Esophagus muscularis mucosa (tissue), 4 donors: ENCODE results near the gene CHCHD6.

ENCODE experiments used
- CTCF ChIP-seq, 3 experiments: fragments of 200-600 bp in 2 of 3; fragments of 450-650 bp in 1 of 3; sonication (generic) in 2 of 3; IDR thresholded peaks; one replicate each; pipeline ENCODE4 v1.5.1; 2017 to 2019; ENCODE audit warnings: antibody characterized with exemption in 3 of 3, mild to moderate bottlenecking in 2 of 3, moderate library complexity in 1 of 3
- EP300 ChIP-seq: sonication (generic); formaldehyde crosslinking; IDR thresholded peaks from one replicate; pipeline ENCODE4 v1.6.1; 2017; ENCODE audit warnings: antibody characterized with exemption
- POLR2A ChIP-seq: fragments of 450-650 bp; IDR thresholded peaks from one replicate; pipeline ENCODE4 v1.6.1; 2017; ENCODE audit warnings: antibody characterized with exemption, moderate library complexity, mild to moderate bottlenecking, low read depth
- POLR2AphosphoS5 ChIP-seq, 2 donors: sonication (generic); formaldehyde crosslinking; IDR thresholded peaks; one replicate each; pipeline ENCODE4 v1.6.1; 2017; ENCODE audit warnings: antibody characterized with exemption in 2 of 2

- TF ChIP-seq POLR2A: no peak
- TF ChIP-seq CTCF (IDR thresholded peaks at IDR 0.05): no peak
- TF ChIP-seq POLR2AphosphoS5 (IDR thresholded peaks at IDR 0.05): no peak
- TF ChIP-seq EP300: no peak
Observed at GRCh38 chr3:126964261-126964660, 260.2 kb downstream of the CHCHD6 start.
